GM21423 (cell line): Measurements from ENCODE around the gene RASIP1.

Source experiments
- ATAC-seq: cut with Tn5 transposase; IDR thresholded peaks from one replicate; pipeline ENCODE4 v1.9.1; 2021; ENCODE audit warnings: mild to moderate bottlenecking, moderate library complexity; ENCODE audit not compliant: unreplicated experiment

Gene RASIP1

DNA sequence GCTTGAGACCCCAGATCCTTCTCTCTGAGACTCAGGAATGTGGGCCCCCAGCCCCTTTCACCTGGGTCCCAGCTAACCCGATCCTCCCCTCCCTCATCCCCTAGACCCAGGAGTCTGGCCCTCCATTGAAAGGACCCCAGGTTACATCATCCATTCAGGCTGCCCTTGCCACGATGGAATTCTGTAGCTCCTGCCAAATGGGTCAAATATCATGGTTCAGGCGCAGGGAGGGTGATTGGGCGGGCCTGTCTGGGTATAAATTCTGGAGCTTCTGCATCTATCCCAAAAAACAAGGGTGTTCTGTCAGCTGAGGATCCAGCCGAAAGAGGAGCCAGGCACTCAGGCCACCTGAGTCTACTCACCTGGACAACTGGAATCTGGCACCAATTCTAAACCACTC is 15.4 kb upstream of the RASIP1 start:
- ATAC-seq, result no peak

DNA sequence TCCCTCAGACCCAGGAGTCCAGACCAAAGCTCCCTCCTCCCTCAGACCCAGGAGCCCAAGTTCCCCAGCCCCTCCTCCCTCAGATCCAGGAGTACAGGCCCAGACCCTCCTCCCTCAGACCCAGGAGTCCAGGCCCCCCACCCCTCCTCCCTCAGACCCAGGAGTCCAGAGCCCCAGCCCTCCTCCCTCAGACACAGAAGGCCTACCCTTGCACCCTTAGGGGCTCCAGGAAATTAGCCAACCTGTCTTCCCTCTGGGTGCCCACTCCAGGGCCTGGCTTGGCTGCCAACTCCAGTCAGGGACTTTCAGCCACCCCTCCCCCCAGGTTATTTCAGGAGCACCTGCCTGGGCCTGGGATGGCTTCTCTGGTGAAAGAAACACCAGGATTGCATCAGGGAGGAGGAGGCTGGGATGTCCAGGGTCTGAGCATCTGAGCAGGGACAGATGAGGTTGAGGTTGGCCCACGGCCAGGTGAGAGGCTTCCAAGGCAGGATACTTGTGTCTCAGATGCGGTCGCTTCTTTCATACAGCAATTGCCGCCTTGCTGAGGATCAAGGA is 14.8 kb upstream of the RASIP1 start, which contains the start of gene FGF21:
FGF21 (plus strand) TSS at position 441 of the 558 bp plus-strand sequence. CDS start 713 bp downstream, outside the sequence.
- no peak for ATAC-seq

DNA sequence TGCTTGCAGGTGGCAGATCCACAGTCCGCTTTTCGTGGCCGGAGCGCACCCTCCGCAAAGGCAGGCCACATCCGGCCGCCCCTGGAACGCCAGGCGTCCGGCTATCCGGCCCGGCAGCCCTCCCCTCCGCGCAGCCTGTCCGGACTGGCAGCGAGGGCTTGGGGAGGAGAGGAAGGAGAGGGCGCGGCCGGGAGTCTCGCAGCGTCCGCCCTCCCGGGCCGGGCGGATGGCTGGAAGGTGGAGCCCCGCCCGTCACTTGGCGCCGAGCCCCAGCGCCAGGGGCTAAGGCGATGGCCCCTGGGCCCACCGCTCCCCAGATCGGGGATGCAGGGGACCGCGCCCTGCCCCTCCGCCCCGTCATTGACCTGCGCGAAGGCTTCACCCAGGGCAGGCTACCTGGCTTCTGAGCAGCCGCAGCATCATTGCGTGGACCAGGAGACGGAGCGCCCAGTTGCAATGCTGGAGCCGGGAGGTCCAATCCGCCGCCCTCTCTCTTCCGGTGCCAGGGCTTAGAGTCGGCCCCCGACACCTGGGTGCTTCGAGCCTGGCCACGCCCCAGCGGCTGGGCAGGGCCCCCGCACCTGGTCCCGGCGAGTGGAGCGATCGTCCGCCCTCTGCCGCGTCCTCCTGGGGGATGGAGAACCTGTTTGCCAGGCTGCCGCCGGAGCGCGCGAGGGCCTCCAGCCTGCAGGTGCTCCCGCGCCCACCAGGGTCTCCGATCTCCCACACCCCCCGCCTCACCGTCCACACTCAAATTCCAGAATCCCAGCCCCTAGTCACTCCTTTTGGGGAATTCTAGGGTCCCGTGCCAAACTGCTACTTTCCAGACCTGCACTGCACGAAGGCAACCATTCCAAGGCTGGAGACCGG is 12.3 kb upstream of the RASIP1 start, which contains the start of gene FUT1:
FUT1 (minus strand) TSS at position 146 of the 870 bp plus-strand sequence. CDS start 1,360 bp downstream, outside the sequence.
- ATAC-seq, result no peak

DNA sequence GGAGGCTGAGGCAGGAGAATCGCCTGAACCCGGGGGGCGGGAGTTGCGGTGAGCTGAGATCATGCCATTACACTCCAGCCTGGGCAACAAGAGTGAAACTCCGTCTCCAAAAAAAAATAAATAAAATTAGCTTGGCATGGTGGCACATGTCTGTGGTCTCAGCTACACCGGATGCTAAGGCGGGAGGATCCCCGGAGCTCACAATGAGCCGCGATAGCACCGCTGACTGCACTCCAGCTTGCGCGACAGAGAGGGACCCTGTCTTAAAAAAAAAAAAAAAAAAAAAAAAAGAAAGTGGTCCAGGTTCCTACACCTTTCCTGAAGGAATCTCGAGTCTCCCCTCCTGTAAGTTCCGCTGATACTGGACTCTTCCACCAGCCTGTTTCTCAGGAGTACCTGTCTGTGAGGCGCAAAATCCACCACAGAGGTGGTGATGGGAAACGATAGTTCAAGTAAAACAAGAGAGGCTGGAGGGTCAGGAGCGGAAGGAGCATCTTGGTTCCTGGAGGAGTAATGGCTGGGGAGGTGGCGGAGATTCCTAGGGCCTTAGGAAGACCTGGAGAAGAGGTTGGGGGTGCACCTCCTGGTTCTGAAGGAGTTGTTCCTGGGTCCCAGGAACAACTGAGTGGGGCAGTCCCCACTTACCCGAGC is 11.6 kb upstream of the RASIP1 start:
- ATAC-seq, result no peak

DNA sequence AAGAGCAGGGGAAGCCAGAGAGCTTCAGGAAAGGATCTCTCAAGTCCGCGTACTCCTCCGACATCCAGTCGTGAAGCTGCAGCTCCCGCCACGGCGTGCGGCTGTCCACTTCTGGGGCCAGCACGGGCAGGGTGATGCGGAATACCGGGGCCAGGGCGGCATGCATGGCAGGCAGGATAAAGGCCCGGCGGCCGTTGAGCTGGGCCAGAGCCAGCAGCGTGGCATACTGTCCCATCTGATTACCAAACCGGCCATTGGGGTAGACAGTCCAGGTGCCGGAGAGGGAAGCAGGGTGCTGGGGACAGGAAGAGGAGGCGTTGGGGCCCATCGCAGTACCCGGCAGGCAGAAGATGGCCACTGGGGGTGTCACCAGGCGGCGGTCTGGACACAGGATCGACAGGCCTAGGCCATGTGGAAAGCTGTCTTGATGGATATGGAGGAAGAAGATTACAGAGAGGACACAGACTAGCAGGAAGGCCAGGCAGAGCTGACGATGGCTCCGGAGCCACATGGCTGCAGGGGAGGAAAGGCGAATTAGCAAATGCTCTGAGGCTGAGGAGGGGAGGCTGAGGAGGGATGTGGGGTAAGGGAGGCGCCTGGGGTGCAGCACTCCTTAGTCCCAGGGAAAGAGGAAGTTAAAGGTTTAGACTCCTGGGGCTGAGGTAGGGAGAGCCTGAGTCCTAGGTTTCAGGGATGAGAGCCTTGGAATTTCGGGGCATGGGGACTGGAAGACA is 10.5 kb upstream of the RASIP1 start:
- no peak for ATAC-seq

DNA sequence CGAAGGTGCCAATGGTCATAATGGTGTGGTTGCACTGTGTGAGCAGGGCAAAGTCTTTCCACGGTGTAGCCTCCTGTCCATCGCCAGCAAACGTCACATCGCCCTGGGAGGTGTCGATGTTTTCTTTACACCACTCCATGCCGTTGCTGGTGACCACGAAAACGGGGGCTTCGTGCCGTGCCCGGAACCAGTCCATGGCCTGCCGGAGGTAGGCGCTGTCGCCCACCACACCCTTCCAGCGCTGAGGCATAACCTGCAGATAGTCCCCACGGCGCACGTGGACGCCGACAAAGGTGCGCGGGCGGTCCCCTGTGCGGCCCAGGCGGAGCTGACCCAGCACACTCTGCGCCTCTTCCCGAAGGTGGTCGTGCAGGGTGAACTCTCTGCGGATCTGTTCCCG is 9.9 kb upstream of the RASIP1 start:
- ATAC-seq, result no peak

DNA sequence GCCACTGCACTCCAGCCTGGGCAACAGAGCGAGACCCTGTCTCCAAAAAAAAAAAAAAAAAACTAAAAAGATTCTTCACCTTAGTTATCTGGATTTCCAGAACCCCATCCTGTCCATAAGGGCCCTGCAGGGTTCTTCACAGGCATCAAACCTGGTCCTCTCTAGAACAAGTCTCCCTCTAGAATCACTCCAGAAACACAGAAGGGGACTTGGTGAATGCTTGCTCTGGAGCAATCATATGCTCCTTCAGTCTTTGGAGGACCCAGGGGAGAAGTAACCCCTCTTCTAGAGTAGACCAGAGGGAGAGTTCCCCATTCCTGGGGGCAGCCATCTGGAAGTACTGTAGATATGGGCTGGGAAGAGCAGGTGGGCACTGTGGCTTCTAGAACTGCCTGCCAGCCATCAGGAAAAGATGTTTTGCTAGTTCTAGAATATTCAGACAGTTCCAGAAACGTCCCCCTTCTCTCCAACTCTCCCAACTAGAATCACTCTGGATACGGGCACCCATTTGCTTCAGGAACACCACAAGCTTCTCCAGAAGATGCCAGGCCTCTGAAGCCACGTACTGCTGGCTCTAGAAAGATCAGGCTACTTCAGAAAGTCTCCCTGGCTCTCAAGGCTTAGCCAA is 9.3 kb upstream of the RASIP1 start:
- no peak for ATAC-seq

DNA sequence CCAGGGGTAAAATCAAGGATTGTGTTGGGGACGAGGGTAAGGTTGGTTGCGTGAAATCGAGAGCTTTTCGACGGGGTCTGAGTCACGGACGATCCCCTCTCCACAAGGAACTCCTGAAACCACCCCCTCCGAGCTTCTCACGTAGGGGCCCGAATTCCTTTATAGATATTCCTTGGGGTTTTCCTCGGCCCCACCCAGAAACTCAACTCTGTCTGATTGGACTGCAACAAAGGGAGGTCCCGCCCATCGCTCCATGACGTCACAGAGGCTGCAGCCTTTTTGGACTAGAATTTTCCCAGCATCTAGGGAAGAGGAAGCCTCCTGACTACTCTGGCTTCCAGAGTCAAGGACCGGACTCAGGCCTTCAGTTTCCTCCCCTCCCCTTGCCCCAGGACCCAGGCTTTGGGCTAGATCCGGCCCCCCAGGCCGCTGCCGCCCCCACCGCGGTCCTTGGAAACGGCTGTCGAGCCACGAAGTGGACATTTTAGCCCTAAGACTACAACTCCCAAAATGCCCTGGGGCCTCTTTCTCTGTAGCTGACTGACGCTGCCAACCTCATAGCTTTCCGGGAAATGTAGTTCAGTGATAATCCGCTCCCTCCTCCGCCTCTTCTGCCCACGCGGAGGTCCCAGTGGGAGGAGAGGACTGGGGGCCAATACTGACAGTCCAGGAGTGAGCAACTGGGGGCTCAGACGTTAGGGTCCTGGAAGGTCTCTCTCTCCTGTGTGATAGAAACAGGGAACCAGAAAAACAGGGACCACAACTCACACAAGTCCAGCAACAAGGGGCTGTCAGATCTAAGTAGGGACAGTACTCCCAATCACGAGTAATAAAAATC is 6.5 kb upstream of the RASIP1 start, which contains the start of gene IZUMO1:
IZUMO1 (minus strand) TSS at position 172 of the 838 bp plus-strand sequence. CDS start 1,050 bp downstream, outside the sequence.
- ATAC-seq, result no peak

DNA sequence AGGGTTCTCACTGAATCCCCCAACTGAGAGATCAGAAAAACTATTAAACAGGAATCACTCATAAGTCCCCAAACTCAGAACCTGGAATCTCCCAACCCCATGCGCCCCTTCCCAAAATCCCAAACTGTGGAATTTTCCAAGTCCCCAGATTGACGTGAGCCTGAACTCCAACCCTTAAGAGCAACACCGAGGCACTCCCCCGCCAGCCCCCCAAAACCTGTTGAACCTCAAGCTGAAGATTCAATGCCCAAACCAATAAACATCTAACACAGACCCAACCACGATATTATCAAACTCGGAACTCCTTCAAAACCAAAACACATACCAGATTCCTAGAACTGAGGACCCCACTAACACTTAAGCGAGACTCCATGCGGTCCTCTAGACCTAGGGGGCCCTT is 5.7 kb upstream of the RASIP1 start:
- no peak for ATAC-seq

DNA sequence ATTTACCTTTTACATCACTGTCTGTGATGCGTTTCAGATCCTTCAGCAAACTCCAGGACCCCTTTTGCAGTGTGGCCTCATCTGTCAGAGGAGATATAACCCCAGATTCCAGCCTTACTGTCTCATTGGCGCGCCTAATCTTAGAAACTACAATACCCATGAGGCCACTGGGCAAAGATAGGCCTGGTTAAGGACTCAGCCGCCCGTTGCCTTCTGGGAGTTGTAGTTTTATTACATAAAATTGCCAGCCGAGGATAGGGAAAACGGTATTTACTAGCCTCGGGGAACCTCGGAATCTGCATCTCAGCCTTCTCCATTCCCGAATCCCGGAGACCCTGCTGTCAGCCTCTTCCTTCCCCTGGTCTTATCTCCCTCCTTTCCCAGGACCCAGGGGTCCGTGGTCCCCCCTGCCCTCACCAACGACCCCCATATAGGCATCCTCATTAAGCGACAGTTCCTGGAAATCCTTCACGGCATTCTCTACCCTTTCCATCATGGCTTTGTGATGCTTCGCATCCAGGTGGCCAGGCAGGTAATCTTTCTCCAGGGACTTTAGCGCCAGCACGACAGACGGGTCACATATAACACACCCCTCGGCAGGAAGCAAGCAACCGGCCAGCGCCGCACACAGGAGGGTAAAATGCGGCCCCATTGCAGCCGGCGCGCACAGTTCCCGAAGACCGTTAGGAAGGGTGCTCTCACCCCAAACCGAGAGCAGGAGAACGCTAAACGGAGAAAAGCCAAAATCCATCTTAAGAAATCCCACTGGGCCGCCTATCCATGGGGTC is 5.0 kb upstream of the RASIP1 start:
- no peak for ATAC-seq

DNA sequence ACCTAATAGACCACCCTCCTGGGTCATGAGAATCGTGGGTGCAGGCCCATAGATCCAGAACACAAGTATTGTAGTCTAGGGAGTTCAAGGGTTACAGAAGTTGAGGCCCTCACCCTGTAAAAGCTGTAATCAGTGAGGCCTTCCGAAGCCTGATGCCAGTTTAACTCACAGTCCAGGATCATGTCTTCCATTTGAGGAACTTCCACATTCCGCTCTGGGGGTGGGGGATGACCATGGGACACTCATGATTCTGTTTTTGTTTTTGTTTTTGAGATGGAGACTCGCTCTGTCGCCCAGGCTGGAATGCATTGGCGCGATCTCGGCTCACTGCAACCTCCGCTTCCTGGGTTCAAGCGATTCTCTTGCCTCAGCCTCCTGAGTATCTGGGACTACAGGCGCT is 1.7 kb upstream of the RASIP1 start:
- no peak for ATAC-seq

DNA sequence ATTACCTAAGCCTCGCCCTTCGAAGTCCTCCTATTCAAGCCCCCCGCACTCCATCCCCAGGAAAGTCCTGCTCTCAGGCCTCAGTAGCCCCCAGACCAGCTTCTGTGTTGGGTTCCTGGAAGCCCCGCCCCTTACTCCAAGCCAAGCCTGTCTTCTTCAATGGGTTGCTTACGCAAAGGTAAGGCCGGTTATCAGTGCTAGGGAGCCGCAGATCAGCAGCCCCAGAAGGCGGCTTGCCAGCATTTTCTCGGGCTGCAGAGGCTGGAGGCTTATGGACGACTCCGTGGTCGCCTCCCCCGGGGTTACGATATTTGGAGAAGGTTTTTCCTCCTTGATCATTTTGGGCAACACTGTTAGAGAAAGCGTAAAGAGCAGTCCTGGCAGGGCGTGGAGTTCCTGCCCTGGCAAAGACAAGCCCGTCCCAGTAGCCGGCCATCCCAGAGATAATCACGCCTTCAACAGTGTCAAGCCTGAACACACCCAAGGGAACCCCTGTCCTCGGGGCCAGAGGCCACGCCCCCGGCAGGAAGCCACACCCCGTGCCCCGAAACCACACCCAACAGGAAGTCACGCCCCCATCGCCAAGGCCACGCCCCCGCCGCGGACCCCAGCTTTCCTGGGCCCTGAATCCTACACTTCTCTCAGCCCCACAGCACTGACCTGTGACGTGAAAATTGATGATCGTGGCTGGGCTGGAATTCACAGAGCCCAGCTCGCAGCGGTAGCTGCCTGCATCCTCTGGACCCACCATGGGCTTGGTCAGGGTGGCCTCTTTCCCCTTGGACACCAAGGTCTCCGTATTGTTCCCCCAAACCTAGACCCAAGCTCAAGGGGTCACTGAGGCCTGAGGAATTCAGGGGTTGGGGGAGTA is 954 bp upstream of the RASIP1 start:
- ATAC-seq, result no peak

DNA sequence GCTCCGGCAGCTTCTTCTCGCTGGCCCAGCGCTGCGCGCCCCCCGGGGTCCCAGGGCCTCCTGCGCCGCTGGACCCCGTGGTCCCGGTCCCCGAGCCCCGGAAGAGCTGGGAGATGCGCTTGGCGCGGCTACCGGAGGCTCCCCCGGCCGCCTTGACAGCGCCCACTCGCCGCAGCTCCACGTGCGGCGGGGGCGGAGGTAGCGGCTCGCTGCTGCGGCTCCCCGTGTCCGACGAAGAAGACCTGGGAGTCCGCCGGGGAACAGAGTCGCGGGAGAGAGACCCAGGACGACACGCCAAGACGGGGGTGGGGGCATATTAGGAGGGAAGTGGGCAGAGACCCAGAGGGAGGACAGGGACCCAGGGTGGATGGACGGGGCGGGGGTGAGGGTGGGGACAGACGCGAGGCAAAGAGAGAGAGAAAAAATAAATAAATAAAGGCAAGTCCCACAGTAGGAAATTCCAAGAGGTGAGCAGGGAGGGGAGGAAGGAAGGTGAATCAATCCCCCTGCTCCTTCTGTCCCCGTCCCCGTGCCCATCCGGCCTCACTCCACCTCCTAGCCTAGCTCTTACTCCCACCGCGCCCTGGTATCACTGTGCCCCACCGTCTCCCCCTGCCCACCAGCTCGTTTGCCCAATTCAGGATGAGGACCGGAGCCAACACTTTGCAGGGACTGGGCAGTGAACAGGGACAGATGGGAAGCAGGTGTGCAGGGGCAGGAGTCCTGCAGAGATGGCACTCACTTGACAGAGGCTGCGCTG is 826 bp downstream of the RASIP1 start:
- ATAC-seq, result no peak

DNA sequence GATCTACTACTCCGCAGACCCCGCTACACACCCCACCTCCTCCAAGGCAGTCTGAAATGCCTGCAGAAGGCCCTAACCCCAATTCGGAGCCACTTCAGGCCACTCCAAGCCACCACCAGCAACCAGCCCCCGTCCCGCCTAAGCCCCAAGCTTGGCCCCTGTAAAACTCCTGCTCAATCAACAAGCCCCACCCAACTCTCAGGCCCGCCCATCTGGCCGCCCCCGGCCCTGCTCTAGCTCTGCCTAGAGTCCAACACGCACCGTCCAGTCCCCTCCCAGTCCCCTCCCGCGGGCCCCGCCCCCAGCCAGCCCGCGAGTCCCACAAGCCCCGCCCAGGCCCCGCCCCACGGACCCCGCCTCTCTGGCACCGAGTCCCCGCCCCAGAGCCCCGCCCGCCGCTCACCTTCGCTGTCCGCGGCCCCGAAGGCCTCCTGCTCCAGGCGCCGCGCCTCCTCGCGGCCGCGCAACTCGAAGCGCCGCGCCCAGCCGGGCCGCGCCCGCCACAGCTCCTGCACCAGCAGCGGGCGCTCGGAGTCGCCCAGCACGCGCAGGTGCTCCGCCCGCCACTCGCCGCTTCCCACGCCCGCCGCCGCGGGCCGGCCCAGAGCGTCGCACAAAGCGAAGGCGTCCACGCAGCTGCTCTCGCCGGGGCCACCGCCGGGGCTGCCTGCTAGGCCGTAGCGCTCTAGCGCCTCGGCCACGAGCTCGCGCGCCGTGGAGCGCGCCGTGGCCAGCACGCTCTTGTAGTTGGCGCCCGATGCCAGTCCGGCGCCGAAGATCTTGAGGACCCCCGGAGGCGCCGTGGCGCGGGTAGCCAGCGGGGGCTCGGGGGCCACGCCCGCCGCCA is 1.6 kb downstream of the RASIP1 start:
- ATAC-seq, result peak; percentile 77

DNA sequence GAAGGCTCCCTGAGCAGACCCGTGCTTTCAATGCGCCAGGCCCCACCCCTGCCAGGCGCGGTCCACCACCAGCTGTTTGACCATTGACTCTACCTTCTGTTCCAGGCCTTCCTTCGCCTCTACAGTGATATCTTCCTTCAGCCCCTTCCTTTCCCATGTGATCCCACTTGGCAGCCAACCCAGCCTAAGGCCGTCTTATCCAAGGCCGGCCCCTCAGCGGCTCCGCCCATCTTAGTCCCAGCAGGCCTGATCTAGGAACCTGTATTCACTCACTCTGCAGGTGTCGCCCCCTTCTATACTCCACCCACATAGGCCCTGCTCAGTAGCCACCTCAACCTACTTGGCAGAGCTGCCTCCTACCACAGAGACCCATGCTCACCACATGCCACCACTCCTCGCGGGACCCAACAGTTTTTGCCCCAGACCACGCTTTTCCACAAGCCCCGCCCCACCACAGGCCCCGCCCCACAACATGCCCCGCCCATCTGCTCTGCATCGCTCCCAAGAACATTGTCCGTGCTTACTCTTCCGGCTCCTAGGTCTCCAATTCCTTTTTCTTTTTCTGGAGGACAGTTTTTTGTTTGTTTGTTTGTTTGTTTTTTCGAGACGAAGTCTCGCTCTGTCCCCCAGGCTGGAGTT is 2.9 kb downstream of the RASIP1 start:
- ATAC-seq, result no peak
